ENCODE measurements around the gene TNFAIP1. TPM values are rescaled to one million over a fixed set of nuclear protein-coding genes. Genes with fewer than 3 reads are reported as not detected.

The TNFAIP1 gene
- total and polyA plus RNA-seq, 9 donors, result 13.4 to 37.9 (median 31.5) TPM

DNA sequence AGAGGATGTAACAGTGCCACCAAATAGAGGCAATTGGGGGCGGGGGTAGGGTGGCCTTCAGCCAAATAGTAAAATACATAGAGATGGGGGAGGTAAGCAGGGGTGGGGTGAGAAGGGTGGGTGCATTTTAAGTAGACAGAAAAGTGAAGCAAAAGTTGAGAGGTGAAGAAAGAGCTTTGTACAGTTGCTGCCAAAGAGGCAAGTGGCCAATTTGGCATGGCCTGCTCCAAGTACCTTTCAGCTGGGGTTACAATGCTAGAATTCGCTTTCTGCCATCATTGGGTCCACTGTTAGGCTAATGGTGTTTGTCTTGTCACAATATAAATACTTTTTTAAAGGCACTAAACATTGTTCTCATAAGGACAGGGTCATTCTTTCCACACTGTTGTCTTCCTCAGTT lies 21.7 kb upstream of the TNFAIP1 start:
- no peak overlapping the region for H3K4me3 ChIP-seq
- no peaks in the 10 kb centered on the region for H3K9me3 ChIP-seq
- intact Hi-C loops (cut with DNase I), result no loop called here
- TF ChIP-seq CTCF (IDR thresholded peaks at IDR 0.05) (no peak), POLR2A (IDR thresholded peaks at IDR 0.05) (no peak)
- no peaks in the 10 kb centered on the region for H3K27me3 ChIP-seq
- DNase-seq, result no peak
- no peak overlapping the region for H3K27ac ChIP-seq
- H3K36me3 ChIP-seq, result no peaks in the 10 kb centered on the region
- WGBS, 3 donors, result 77 to 88% (median 88%) methylated on average over 2 of the region's 2 CpGs
- peaks cover 5% of the 10 kb centered on the region for H3K4me1 ChIP-seq (ENCODE audit: insufficient read depth)

DNA sequence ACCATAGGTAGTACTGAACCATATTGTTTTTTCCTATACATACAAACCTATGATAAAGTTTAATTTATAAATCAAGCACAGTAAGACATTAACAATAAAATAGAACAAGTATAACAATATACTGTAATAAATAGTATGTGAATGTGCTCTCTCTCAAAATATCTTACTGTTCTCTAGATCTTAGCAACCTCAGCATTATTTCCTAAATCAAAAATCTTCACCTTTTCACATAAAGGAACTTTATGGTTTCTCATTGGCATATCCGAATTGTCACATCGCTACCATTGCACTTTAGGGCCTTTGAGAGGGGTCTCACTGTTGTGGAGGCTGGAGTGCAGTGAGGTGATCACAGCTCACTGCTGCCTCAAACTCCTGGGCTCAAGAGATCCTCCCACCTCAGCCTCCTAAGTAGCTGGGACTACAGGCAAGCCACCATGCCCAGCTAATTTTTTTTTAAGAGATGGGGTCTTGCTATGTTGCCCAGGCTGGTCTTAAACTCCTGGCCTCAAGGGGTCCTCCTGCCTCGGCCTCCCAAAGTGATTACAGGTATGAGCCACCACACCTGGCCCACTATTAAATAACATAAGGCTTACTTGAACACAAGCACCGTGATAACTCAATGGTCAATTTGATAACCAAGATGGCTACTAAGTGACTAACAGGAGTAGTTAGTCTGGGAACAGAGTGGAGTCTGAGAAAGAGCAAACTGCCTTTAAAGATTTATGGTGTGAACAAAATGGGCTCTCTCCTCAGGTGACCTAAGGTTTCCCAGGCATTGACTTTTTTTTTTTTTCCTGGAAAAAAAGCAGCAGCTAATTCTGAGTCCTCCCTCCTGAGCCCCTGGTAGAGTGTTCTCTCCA lies 19.5 kb upstream of the TNFAIP1 start:
- no peak for DNase-seq
- H3K27me3 ChIP-seq, result no peaks in the 10 kb centered on the region
- no peak overlapping the region for H3K4me3 ChIP-seq
- H3K36me3 ChIP-seq, result no peaks in the 10 kb centered on the region
- H3K27ac ChIP-seq, result no peak overlapping the region
- H3K4me1 ChIP-seq (ENCODE audit: insufficient read depth), result peaks cover 6% of the 10 kb centered on the region
- intact Hi-C loops (cut with DNase I), result no loop called here
- no peaks in the 10 kb centered on the region for H3K9me3 ChIP-seq
- WGBS, 3 donors, result 94% methylated on average over 4 of the region's 4 CpGs
- no peak for TF ChIP-seq POLR2A (IDR thresholded peaks at IDR 0.05)
- no peak for TF ChIP-seq CTCF (IDR thresholded peaks at IDR 0.05)
- no peak for TF ChIP-seq EP300 (IDR thresholded peaks at IDR 0.05)

- WGBS, 3 donors, result 82% methylated on average over 21 of the region's 21 CpGs
- no peaks in the 10 kb centered on the region for H3K36me3 ChIP-seq
- H3K4me3 ChIP-seq, result no peak overlapping the region
- no peak overlapping the region for H3K27ac ChIP-seq
- H3K27me3 ChIP-seq, result no peaks in the 10 kb centered on the region
- DNase-seq, result no peak
- H3K9me3 ChIP-seq, result no peaks in the 10 kb centered on the region
- TF ChIP-seq POLR2A (IDR thresholded peaks at IDR 0.05), result no peak
- TF ChIP-seq EP300 (IDR thresholded peaks at IDR 0.05), result no peak
- no peak for TF ChIP-seq CTCF (IDR thresholded peaks at IDR 0.05)
- peaks cover 6% of the 10 kb centered on the region for H3K4me1 ChIP-seq (ENCODE audit: insufficient read depth)
- intact Hi-C loops (cut with DNase I), result no loop called here
Observed at GRCh38 chr17:28317099-28317965, 18.2 kb upstream of the TNFAIP1 start.

DNA sequence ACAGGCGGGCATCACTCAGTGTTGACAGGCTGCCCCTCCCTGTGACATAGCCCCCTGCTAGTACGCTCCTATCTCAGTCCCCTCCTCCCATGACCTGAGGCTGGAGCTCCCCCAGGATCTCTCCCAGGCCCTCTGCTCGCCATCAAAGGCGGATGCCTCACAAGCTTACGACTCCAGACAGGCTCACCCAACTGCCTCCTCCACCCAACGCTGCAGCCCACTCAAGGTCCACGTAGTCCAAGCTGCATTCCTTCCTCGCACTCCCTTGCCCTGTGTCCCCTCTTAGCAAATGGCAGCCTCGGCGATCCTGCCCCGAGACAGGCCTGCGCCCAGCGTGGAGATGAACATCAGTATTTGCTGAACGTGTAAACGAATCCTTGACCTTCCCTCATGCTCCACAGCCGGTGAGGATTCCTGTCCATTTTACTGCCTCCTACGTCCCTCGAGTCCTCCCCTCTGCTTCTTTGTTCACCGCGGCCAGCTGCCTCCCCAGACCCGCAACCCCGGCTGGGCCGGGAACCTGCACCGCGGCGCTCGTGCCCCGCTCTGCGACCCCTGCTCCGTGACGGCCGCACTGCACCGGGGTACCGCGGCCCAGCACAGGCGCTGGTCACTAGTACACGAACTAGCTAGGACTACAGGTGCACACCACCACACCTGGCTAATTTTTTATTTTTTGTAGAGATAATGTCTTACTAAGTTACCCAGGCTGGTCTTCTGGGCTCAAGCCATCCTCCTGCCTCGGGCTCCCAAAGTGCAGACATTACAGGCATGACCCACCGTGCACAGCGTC lies 17.4 kb upstream of the TNFAIP1 start:
- DNase-seq, result peak in 1 of 5 donors; percentile 41
- peak overlapping the region in 1 of 2 donors; percentile 16 for H3K27ac ChIP-seq
- H3K4me3 ChIP-seq, result peak overlapping the region; percentile 50
- TF ChIP-seq EP300 (IDR thresholded peaks at IDR 0.05) (no peak), POLR2A (IDR thresholded peaks at IDR 0.05) (no peak), CTCF (IDR thresholded peaks at IDR 0.05) (no peak)
- intact Hi-C loops (cut with DNase I), result no loop called here
- 8 to 12% (median 11%) methylated on average over 40 of the region's 40 CpGs for WGBS, 3 donors
- H3K36me3 ChIP-seq, result no peaks in the 10 kb centered on the region
- no peaks in the 10 kb centered on the region for H3K27me3 ChIP-seq
- no peaks in the 10 kb centered on the region for H3K9me3 ChIP-seq
- H3K4me1 ChIP-seq (ENCODE audit: insufficient read depth), result peaks cover 6% of the 10 kb centered on the region
